Heart left ventricle (tissue), 13 donors: ENCODE results near the gene DSC3.
"Not testable (repeated sequence)": the region's sequence is repeated elsewhere in the genome, so short reads cannot be mapped to it uniquely, and the experiment has no call there.

Source experiments
- CTCF ChIP-seq, 12 donors: fragments of 200-600 bp; sonication (generic) in 4 of 12; IDR thresholded peaks; one replicate each; pipeline versions ENCODE4 v1.5.0 to v1.8.0; 2018 to 2022; ENCODE audit warnings: antibody characterized with exemption in 12 of 12, mild to moderate bottlenecking in 5 of 12
- POLR2A ChIP-seq, 2 donors: fragments of 450-650 bp; IDR thresholded peaks; one replicate each; pipeline ENCODE4 v1.6.1; 2017; ENCODE audit warnings: antibody characterized with exemption in 2 of 2, mild to moderate bottlenecking in 2 of 2, moderate library complexity in 2 of 2
- donor health status: ischemic (EF 13 %, LVEDD 7.1; RV severe dilation, severe dysfunction).
- donor health status: DM: no; HTN: yes; CAD: no.
- donor health status: DM: no; HTN: no; CAD: no.
- donor health status: ischemic (EF 25% LVEDD 6.9; RV normal size, moderate dysfunction).
- donor health status: ischemic (EF 25% LVEDD 5.7; RV mildly dilated, moderate dysfunction).
- donor health status: ischemic (EF 35%, LVEDD 5.7; RV mildly dilated, moderate dysfunction).
- donor health status: nonischemic (EF 11% LVEDD 7.7; RV severe dilation, severe dysfunction).
- donor health status: DM: yes; HTN: yes; CAD: no.
- donor health status: PGD.
- donor health status: ischemic (EF 29% LVEDD 5.4; RV normal size, mild dysfunction).
- donor health status: nonischemic (EF 23%, LVEDD 6.1; RV moderate dilation, normal function).

- not testable (repeated sequence) for TF ChIP-seq CTCF, POLR2A (IDR thresholded peaks at IDR 0.05)
Measured at GRCh38 chr18:31011455-31011854, 31.1 kb downstream of the DSC3 start.
